GM19372 (cell line): Measurements from ENCODE around the gene LEPROT.
"Not testable (repeated sequence)": the region's sequence is repeated elsewhere in the genome, so short reads cannot be mapped to it uniquely, and the experiment has no call there.

Source experiments
- ATAC-seq: cut with Tn5 transposase; IDR thresholded peaks from one replicate; pipeline ENCODE4 v1.9.1; 2021; ENCODE audit warnings: mild to moderate bottlenecking, low read depth, moderate library complexity; ENCODE audit not compliant: unreplicated experiment

LEPROT gene

GRCh38 chr1:65434760-65435159, 14.3 kb downstream of the LEPROT start:
- ATAC-seq, result no peak

GRCh38 chr1:65435987-65436386, 15.5 kb downstream of the LEPROT start:
- no peak for ATAC-seq

- no peak for ATAC-seq
Measured at GRCh38 chr1:65437616-65438015, 17.1 kb downstream of the LEPROT start.

- no peak for ATAC-seq
Measured at GRCh38 chr1:65440322-65440900, 19.9 kb downstream of the LEPROT start.

GRCh38 chr1:65440915-65441314, 20.4 kb downstream of the LEPROT start:
- no peak for ATAC-seq

GRCh38 chr1:65441464-65441863, 21.0 kb downstream of the LEPROT start:
- no peak for ATAC-seq

- ATAC-seq, result no peak
Measured at GRCh38 chr1:65442442-65442841, 22.0 kb downstream of the LEPROT start.

- no peak for ATAC-seq
Measured at GRCh38 chr1:65443647-65444046, 23.2 kb downstream of the LEPROT start.

- ATAC-seq, result no peak
Measured at GRCh38 chr1:65444128-65444640, 23.7 kb downstream of the LEPROT start.

GRCh38 chr1:65445837-65446236, 25.4 kb downstream of the LEPROT start:
- no peak for ATAC-seq

- no peak for ATAC-seq
Measured at GRCh38 chr1:65449214-65449823, 28.9 kb downstream of the LEPROT start.

GRCh38 chr1:65455678-65456077, 35.2 kb downstream of the LEPROT start:
- not testable (repeated sequence) for ATAC-seq

GRCh38 chr1:65456481-65456880, 36.0 kb downstream of the LEPROT start:
- ATAC-seq, result no peak

GRCh38 chr1:65457868-65458267, 37.4 kb downstream of the LEPROT start:
- ATAC-seq, result no peak

GRCh38 chr1:65458730-65459396, 38.4 kb downstream of the LEPROT start:
- peak; percentile 22 for ATAC-seq

GRCh38 chr1:65459397-65459768, 38.9 kb downstream of the LEPROT start:
- ATAC-seq, result peak; percentile 59

- ATAC-seq, result not testable (repeated sequence)
Measured at GRCh38 chr1:65465837-65466236, 45.4 kb downstream of the LEPROT start.

- no peak for ATAC-seq
Measured at GRCh38 chr1:65467536-65467935, 47.1 kb downstream of the LEPROT start.

GRCh38 chr1:65469126-65469888, 48.8 kb downstream of the LEPROT start:
- ATAC-seq, result no peak

GRCh38 chr1:65469889-65470340, 49.4 kb downstream of the LEPROT start:
- ATAC-seq, result no peak

- no peak for ATAC-seq
Measured at GRCh38 chr1:65470766-65471165, 50.3 kb downstream of the LEPROT start.
